Peyer's patch (tissue), 4 donors: Measurements from ENCODE around the gene PITPNM2.

Experiments
- CTCF ChIP-seq, 6 experiments: fragments of 450-650 bp in 4 of 6; fragments of 200-600 bp in 2 of 6; sonication (generic) in 1 of 6; IDR thresholded peaks; one replicate each; pipeline ENCODE4 v1.5.1; 2017 to 2019; ENCODE audit warnings: antibody characterized with exemption in 6 of 6, mild to moderate bottlenecking in 3 of 6, moderate library complexity in 1 of 6
- POLR2A ChIP-seq, 2 donors: fragments of 450-650 bp; IDR thresholded peaks; one replicate each; pipeline ENCODE4 v1.5.1; 2017; ENCODE audit warnings: antibody characterized with exemption in 2 of 2, mild to moderate bottlenecking in 2 of 2, moderate library complexity in 2 of 2

GRCh38 chr12:123127182-123127495 is 23.8 kb downstream of the PITPNM2 start:
- no peak for TF ChIP-seq CTCF (IDR thresholded peaks at IDR 0.05)
- TF ChIP-seq POLR2A (IDR thresholded peaks at IDR 0.05), result no peak
